ENCODE results near the gene TCL1B.

TCL1B gene

DNA sequence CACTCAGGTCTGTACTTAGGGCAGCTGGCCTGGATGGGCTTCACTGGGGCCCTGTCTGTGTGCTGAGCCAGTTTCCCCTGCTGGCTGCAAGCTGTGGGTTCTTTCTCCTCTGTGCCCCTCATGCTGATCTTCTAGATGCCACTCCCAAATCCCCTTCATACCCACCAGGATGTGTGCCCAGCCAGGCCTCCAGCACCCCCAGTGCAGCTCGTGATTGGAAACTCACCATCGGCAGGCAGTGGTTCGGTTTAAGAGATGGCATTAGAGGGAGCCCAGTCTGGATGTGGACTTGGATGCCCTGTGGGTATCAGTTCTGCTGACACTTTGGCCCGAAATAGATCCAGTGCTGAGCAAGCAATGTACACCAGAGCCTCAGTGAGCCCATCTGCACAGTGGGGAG lies 5.9 kb downstream of the TCL1B start:
- no peak for DNase-seq (ENCODE audit: low read depth)
- H3K4me3 ChIP-seq (ENCODE audit: low read length): no peak overlapping the region
- no peak for TF ChIP-seq CTCF (conservative IDR thresholded peaks at IDR 0.05; ENCODE audit: low read depth, low read length)

DNA sequence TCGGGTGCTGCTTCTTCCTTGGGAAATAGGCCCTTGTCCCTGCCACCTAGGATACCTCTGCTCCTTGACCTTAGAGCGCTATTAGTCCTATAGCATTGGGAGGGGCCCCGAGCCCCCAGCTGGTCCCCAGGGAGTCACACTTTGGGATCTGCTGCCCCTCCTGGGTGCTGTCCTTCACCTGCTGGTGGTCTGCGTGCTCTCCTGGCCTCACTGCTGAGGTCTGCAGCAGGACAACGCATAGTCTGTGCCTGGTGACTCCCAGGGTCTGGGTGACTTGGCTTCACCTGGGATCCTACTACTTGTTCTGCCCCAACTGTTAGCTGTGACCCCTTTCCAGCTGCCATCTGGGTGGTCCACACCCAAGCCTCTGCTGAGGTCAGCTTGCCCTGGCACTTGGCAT lies 8.8 kb downstream of the TCL1B start:
- no peak overlapping the region for H3K4me3 ChIP-seq (ENCODE audit: low read length)
- no peak for DNase-seq (ENCODE audit: low read depth)
- TF ChIP-seq CTCF (conservative IDR thresholded peaks at IDR 0.05; ENCODE audit: low read depth, low read length): no peak

DNA sequence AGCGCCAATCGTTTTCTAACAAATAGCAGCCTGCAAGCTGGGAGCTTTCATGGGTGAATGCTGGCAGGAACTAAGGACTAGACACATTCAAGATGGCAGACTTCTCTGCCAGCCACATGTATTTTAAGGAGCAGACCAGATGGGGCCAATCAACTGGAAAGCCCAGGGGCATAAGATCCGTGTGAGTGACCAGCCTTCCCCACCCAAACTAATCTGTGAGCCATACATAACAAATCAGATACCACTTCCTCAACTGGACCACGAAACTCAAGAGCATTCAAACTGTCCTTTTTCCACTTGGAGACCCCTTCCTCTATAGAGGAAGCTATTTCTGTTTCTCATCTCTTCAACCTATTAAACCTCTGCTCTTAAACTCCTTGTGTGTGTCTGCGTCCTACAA lies 9.7 kb downstream of the TCL1B start:
- no peak overlapping the region for H3K4me3 ChIP-seq (ENCODE audit: low read length)
- no peak for TF ChIP-seq CTCF (conservative IDR thresholded peaks at IDR 0.05; ENCODE audit: low read depth, low read length)
- no peak for DNase-seq (ENCODE audit: low read depth)

- no peak for TF ChIP-seq CTCF (conservative IDR thresholded peaks at IDR 0.05; ENCODE audit: low read depth, low read length)
Observed at GRCh38 chr14:95696741-95697140, 10.5 kb downstream of the TCL1B start.

DNA sequence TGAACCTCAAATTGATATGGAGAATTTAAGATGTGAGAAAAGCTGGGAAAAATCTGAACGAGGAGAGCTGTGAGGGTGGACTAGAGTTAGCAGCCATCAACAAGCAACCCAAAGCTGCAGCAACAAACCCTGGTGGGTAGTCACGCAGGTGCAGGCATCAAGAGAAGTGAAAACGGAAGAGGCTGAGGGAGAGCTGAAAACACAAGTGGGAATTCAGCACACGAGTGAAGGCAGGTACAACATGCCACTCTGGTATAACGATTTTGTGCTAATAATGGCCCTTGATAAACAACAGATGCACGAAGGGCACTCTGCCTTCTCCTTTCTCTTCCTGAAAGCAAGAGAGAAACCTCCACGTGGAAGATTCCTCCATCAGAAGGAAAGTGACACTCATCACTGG lies 11.5 kb downstream of the TCL1B start:
- no peak for DNase-seq (ENCODE audit: low read depth)
- no peak for TF ChIP-seq CTCF (conservative IDR thresholded peaks at IDR 0.05; ENCODE audit: low read depth, low read length)
- H3K4me3 ChIP-seq (ENCODE audit: low read length): no peak overlapping the region

More at GRCh38 chr14:95696741-95697140, 10.5 kb downstream of the TCL1B start:
- no peak overlapping the region for H3K4me3 ChIP-seq (ENCODE audit: low read length)
- no peak for DNase-seq (ENCODE audit: low read depth)

DNA sequence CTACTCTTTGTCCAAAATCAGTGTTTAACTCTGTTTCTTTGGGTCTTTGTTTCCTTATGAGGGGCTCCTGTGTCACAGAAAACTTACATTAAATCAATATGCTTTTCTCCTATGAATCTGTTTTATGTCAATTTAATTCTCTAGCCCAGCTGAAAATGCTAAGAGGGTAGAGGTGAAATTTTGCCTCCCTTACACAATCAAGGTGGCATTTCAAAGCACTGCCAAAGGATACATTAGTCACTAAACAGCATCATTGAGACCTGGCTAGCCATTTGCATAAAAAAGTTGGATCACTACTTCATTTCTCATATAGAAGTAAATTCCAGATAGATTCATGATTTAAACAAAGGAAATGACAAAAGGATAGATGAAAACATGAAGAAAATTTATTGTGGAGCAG lies 12.1 kb downstream of the TCL1B start:
- no peak overlapping the region for H3K4me3 ChIP-seq (ENCODE audit: low read length)
- DNase-seq (ENCODE audit: low read depth): no peak
- TF ChIP-seq CTCF (conservative IDR thresholded peaks at IDR 0.05; ENCODE audit: low read depth, low read length): no peak

GRCh38 chr14:95699412-95699811 lies 13.2 kb downstream of the TCL1B start:
- no peak for DNase-seq (ENCODE audit: low read depth)
- no peak overlapping the region for H3K4me3 ChIP-seq (ENCODE audit: low read length)
- TF ChIP-seq CTCF (conservative IDR thresholded peaks at IDR 0.05; ENCODE audit: low read depth, low read length): no peak

Measured in retinal pigment epithelial cell (primary cell).